Muscle layer of colon (tissue), 2 donors: Measurements from ENCODE around the gene WDR41.

ENCODE experiments used
- H3K27ac ChIP-seq: one replicate; pipeline ENCODE4 v1.7.0; 2013; ENCODE audit warnings: low read depth, mild to moderate bottlenecking, low read length, moderate library complexity
- H3K27me3 ChIP-seq, 2 donors: one replicate each; pipeline ENCODE4 v1.7.0; 2013; ENCODE audit warnings: low read length in 2 of 2, mild to moderate bottlenecking in 2 of 2; ENCODE audit not compliant: insufficient read depth in 2 of 2, control insufficient read depth in 1 of 2
- H3K36me3 ChIP-seq: one replicate; pipeline ENCODE4 v1.7.0; 2013; ENCODE audit warnings: mild to moderate bottlenecking, low read length; ENCODE audit not compliant: insufficient read depth
- H3K4me1 ChIP-seq: one replicate; pipeline ENCODE4 v1.7.0; 2013; ENCODE audit warnings: mild to moderate bottlenecking, low read length; ENCODE audit not compliant: insufficient read depth
- H3K4me3 ChIP-seq, 2 donors: one replicate each; pipeline ENCODE4 v1.7.0; 2013; ENCODE audit warnings: low read length in 2 of 2, low read depth in 1 of 2, mild to moderate bottlenecking in 1 of 2, moderate library complexity in 1 of 2
- H3K9ac ChIP-seq: one replicate; pipeline ENCODE4 v1.7.0; 2013; ENCODE audit warnings: low read length
- H3K9me3 ChIP-seq: one replicate; pipeline ENCODE4 v1.7.0; 2013; ENCODE audit warnings: mild to moderate bottlenecking, low read length
- donor health status: abdominal sarcoma.
- donor health status: Adenocarcinoma of cecum.

WDR41 gene

DNA sequence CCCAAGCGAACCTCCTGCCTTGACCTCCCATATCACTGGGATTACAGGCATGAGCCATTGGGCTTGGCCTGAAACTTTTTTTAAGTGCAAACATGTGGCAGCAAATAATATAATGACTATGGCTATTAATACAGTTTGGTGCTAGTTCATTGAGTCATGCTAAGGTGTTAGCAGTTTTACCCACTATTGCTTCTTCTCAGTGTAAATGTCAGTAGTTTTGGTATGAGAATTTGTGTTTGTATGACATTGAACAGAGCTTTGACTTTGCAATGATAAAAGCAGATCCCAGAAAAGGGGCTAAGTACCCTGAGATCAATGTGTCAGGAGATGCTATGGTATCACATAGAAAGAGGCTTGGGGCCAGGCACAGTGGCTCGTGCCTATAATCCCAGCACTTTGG is 67.2 kb downstream of the WDR41 start:
- peaks cover 19% of the 10 kb centered on the region for H3K4me1 ChIP-seq
- H3K9me3 ChIP-seq = no peaks in the 10 kb centered on the region
- no peak overlapping the region for H3K9ac ChIP-seq
- no peaks in the 10 kb centered on the region for H3K36me3 ChIP-seq
- no peaks in the 10 kb centered on the region for H3K27me3 ChIP-seq
- H3K4me3 ChIP-seq = no peak overlapping the region
- H3K27ac ChIP-seq = no peak overlapping the region

GRCh38 chr5:77423022-77423750 is 68.9 kb downstream of the WDR41 start:
- Histone ChIP-seq H3K36me3 (no peaks in the 10 kb centered on the region), H3K27ac (no peak overlapping the region), H3K4me3 (no peak overlapping the region), H3K27me3 (no peaks in the 10 kb centered on the region), H3K9me3 (no peaks in the 10 kb centered on the region), H3K4me1 (peaks cover 7% of the 10 kb centered on the region), H3K9ac (no peak overlapping the region)

GRCh38 chr5:77420940-77421339 is 71.2 kb downstream of the WDR41 start:
- Histone ChIP-seq H3K4me1 (no peaks in the 10 kb centered on the region), H3K4me3 (no peak overlapping the region), H3K9me3 (no peaks in the 10 kb centered on the region), H3K9ac (no peak overlapping the region), H3K36me3 (no peaks in the 10 kb centered on the region), H3K27ac (no peak overlapping the region), H3K27me3 (no peaks in the 10 kb centered on the region)

DNA sequence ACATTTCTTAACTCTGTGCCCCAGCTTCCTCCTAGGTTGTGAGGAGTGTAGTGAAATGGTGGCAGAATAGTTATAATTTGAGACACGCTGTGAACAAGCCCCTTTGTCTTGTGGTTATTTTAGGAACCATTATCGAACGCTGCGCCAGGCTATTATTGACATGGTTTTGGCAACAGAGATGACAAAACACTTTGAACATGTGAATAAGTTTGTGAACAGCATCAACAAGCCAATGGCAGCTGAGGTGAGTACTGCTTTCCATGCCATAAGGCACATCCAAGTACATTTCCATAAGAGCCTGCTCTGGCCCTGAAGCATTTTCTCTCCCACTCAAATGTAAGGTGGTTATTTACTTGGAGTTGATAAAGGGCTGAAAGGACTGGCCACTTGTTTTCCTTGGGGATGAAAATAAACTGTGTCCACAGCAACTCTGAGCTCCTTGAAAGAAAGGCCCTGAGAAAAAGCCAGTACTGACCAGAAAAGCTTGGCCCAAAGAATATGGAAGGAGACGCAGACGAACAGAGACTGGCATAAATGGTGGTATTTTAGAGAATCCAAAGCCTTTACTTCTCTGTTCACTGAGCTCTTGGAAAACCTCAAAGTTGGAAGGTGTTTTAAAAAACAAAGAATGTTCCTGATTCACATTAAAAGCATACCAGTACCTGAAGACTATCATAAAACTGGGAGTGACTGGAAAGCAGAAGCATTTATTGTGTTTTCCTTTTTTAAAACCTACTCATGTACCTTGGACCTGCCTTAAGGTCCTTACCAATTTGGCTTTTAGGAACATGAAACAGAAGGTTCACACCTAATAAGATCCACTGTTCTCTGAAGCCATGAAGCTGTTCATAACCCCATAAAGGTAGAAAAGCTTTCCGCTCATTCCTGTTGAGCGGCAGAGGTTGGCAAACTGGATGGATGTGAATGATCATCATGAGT is 72.2 kb downstream of the WDR41 start:
- Histone ChIP-seq H3K36me3 (no peaks in the 10 kb centered on the region), H3K9ac (no peak overlapping the region), H3K27ac (no peak overlapping the region), H3K4me1 (no peaks in the 10 kb centered on the region), H3K9me3 (no peaks in the 10 kb centered on the region), H3K27me3 (no peaks in the 10 kb centered on the region), H3K4me3 (no peak overlapping the region)

GRCh38 chr5:77418601-77419581 is 73.2 kb downstream of the WDR41 start:
- H3K27me3 ChIP-seq = no peaks in the 10 kb centered on the region

DNA sequence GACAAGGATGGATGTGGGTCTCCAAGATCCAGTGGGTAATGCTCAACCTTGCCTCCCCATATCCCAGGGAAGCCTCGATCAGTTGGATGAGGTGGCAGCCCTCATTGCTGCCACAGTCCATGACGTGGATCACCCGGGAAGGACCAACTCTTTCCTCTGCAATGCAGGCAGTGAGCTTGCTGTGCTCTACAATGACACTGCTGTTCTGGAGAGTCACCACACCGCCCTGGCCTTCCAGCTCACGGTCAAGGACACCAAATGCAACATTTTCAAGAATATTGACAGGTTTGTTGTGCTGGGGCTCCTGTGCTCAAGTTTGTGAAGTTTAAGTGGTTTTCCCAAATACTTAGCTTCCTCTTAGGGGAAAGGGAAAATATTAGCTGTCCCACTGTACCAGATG is 74.0 kb downstream of the WDR41 start:
- Histone ChIP-seq H3K27ac (no peak overlapping the region), H3K9ac (no peak overlapping the region), H3K4me1 (no peaks in the 10 kb centered on the region), H3K9me3 (no peaks in the 10 kb centered on the region), H3K27me3 (no peaks in the 10 kb centered on the region), H3K4me3 (no peak overlapping the region), H3K36me3 (no peaks in the 10 kb centered on the region)

More at GRCh38 chr5:77418601-77419581, 73.2 kb downstream of the WDR41 start:
- Histone ChIP-seq H3K4me1 (no peaks in the 10 kb centered on the region), H3K36me3 (no peaks in the 10 kb centered on the region), H3K9ac (no peak overlapping the region), H3K4me3 (no peak overlapping the region), H3K27ac (no peak overlapping the region), H3K9me3 (no peaks in the 10 kb centered on the region)

GRCh38 chr5:77413049-77413448 is 79.1 kb downstream of the WDR41 start:
- H3K27me3 ChIP-seq = no peaks in the 10 kb centered on the region
- no peaks in the 10 kb centered on the region for H3K9me3 ChIP-seq
- H3K27ac ChIP-seq = no peak overlapping the region
- H3K36me3 ChIP-seq = no peaks in the 10 kb centered on the region
- no peak overlapping the region for H3K9ac ChIP-seq
- no peak overlapping the region for H3K4me3 ChIP-seq
- H3K4me1 ChIP-seq = no peaks in the 10 kb centered on the region

GRCh38 chr5:77409870-77410621 is 82.1 kb downstream of the WDR41 start:
- no peak overlapping the region for H3K4me3 ChIP-seq
- H3K9me3 ChIP-seq = no peaks in the 10 kb centered on the region
- H3K27ac ChIP-seq = no peak overlapping the region
- no peaks in the 10 kb centered on the region for H3K4me1 ChIP-seq
- no peaks in the 10 kb centered on the region for H3K27me3 ChIP-seq
- H3K36me3 ChIP-seq = no peaks in the 10 kb centered on the region
- no peak overlapping the region for H3K9ac ChIP-seq

- H3K4me1 ChIP-seq = no peaks in the 10 kb centered on the region
- H3K27me3 ChIP-seq = no peaks in the 10 kb centered on the region
- no peak overlapping the region for H3K4me3 ChIP-seq
- H3K27ac ChIP-seq = no peak overlapping the region
- no peaks in the 10 kb centered on the region for H3K36me3 ChIP-seq
- no peaks in the 10 kb centered on the region for H3K9me3 ChIP-seq
- no peak overlapping the region for H3K9ac ChIP-seq
These were observed 85.0 kb downstream of the WDR41 start for GRCh38 chr5:77407152-77407551.

- Histone ChIP-seq H3K4me3 (no peak overlapping the region), H3K9me3 (no peaks in the 10 kb centered on the region), H3K27ac (no peak overlapping the region), H3K27me3 (no peaks in the 10 kb centered on the region), H3K9ac (no peak overlapping the region), H3K36me3 (no peaks in the 10 kb centered on the region), H3K4me1 (no peaks in the 10 kb centered on the region)
These were observed 89.3 kb downstream of the WDR41 start for GRCh38 chr5:77402796-77403195.
